Iris pigment epithelial cell (primary cell): ENCODE data around the gene MED12L.

Source experiments
- DNase-seq: peaks from one replicate; pipeline ENCODE4 v3.0.0-alpha.2; 2011; ENCODE audit warnings: low read depth

Gene MED12L

GRCh38 chr3:151171145-151171757, 85.8 kb downstream of the MED12L start:
- peak; percentile 15 for DNase-seq

- DNase-seq = no peak
These were observed 88.9 kb downstream of the MED12L start for GRCh38 chr3:151174351-151174750.

- no peak for DNase-seq
These were observed 90.5 kb downstream of the MED12L start for GRCh38 chr3:151175952-151176351.

- no peak for DNase-seq
These were observed 92.9 kb downstream of the MED12L start for GRCh38 chr3:151178208-151178845.

- no peak for DNase-seq
These were observed 97.0 kb downstream of the MED12L start for GRCh38 chr3:151182349-151183079.

- DNase-seq = peak; percentile 12
These were observed 97.8 kb downstream of the MED12L start for GRCh38 chr3:151183265-151183671.

GRCh38 chr3:151191095-151191494, 105.6 kb downstream of the MED12L start:
- no peak for DNase-seq

GRCh38 chr3:151192545-151192944, 107.1 kb downstream of the MED12L start:
- no peak for DNase-seq

- DNase-seq = no peak
These were observed 110.4 kb downstream of the MED12L start for GRCh38 chr3:151195826-151196225.

GRCh38 chr3:151196434-151196833, 111.0 kb downstream of the MED12L start:
- no peak for DNase-seq

GRCh38 chr3:151197228-151197627, 111.8 kb downstream of the MED12L start:
- no peak for DNase-seq

GRCh38 chr3:151197981-151198767, 112.7 kb downstream of the MED12L start:
- DNase-seq = peak; percentile 28

- no peak for DNase-seq
These were observed 113.4 kb downstream of the MED12L start for GRCh38 chr3:151198849-151199248.

GRCh38 chr3:151199554-151200438, 114.3 kb downstream of the MED12L start:
- DNase-seq = no peak

GRCh38 chr3:151200586-151200985, 115.1 kb downstream of the MED12L start:
- no peak for DNase-seq

- DNase-seq = no peak
These were observed 115.7 kb downstream of the MED12L start for GRCh38 chr3:151201051-151201730.

- no peak for DNase-seq
These were observed 117.6 kb downstream of the MED12L start, which contains the start of gene GPR171 for GRCh38 chr3:151203051-151203420. TSS of gene GPR171 (minus strand) at chr3:151203216. CDS start at chr3:151199386, 3,830 bp downstream.

- DNase-seq = no peak
These were observed 119.3 kb downstream of the MED12L start for GRCh38 chr3:151204530-151205402.

- no peak for DNase-seq
These were observed 120.0 kb downstream of the MED12L start for GRCh38 chr3:151205482-151205881.

GRCh38 chr3:151206201-151206600, 120.7 kb downstream of the MED12L start:
- no peak for DNase-seq
